Right hindlimb (tissue), 1 donor: ENCODE measurements around the gene RBM20.
A peak's percentile ranks its signal among the peaks of the same experiment; 100 is the strongest.
"Not testable (repeated sequence)": the region's sequence is repeated elsewhere in the genome, so short reads cannot be mapped to it uniquely, and the experiment has no call there.

Experiments used
- DNase-seq: peaks from one replicate; pipeline ENCODE4 v3.0.0-alpha.2; 2018

RBM20 gene

DNA sequence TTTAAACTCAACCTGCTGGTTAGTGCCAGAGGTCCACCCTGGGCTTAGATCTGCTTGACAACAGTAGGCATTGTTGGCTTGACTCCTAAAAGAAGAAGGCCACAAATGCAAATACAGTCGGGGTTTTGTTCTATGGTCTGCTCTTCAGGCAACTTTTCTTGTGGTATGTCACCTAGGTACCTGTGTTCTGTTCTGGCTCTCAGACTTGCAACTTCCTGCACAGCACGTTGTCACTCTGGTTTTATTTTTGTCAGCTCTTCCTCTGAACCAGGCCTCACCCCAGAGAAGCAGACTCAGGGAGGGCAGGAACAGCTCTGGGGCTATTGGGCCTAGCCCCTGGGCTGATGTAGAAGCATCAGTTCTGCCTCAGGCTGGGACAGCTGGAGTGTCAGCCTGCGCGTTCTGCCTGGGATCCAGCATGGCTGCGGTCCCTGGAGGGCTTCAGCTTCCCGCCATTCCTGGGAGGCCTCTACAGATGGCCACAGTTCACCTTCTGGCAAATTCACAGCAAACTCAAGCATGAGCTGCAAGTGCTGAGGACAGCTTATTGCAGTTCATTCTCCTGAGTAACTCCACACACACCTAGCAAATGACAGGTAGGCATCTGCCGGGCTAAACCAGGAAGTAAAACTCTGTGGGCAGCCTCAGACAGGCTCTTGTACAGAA is 216.6 kb downstream of the RBM20 start:
- DNase-seq, result peak; percentile 24

DNA sequence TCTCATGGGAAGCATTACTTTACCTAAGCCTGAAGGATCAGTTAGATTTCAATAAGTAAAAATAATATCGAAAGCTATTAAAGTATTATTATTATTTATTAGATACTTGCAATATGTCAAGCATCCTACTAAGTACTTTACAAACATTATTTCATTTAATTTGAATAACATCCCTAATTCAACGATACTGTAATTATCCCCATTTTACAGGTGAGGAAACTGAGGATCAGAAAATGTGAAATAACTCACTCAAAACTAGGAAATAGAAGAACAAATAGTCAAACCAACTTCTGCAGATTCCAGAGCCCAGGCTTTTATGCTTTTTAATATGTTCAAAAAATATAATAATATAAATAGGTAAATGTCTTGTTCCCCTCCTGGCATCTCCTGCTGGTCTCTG is 217.3 kb downstream of the RBM20 start:
- no peak for DNase-seq

DNA sequence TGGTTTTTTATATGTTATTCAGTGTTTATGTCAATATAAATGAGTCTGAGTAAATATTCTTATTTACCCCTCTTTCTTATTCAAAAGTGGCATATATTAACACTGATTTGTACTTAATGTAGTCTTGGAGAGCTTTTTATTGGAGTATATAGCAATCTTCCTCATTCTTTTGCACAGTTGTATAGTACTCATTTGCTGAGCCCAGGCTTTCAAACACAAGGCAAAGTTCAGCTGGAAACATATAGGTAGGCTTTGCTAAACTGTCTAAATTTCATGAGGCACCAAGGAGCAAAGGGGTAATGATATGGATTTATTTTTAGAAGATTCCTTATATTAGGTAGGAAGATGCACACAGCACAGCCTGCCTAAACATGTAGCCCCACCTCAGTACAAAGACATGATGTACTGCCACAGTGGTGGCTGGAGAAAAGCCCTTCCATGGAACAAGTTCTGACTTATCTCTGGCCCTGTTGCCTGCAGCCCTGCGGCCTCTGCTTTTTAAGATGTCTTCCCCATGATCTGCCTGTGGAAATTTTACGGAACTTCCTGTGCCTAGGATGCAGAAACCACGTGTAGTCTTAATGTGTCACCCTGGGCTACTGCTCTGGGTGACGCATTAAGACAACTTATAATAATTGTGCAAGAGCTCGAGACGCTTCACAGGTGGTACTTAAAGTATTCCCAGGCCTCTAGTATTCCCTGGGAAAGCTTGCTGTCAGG is 218.0 kb downstream of the RBM20 start:
- peak; percentile 8 for DNase-seq

DNA sequence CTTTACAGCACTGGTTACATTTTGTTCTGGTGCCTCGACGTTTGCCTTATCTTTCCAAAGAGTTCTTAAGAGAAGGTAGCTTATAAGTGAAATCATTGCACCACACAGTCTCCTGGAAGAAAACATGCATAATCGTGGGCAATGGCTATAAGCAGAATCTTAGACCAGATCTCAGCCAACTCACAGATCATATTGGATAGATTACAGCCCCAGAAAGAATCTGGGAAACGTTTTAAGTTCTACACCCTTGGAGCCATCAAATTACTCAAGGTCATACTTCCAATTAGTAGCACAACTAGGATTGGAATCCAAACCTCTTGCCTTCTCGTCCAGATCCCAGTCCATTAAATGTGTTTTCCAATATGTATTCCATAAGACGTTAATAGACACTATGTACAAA is 218.8 kb downstream of the RBM20 start:
- no peak for DNase-seq

DNA sequence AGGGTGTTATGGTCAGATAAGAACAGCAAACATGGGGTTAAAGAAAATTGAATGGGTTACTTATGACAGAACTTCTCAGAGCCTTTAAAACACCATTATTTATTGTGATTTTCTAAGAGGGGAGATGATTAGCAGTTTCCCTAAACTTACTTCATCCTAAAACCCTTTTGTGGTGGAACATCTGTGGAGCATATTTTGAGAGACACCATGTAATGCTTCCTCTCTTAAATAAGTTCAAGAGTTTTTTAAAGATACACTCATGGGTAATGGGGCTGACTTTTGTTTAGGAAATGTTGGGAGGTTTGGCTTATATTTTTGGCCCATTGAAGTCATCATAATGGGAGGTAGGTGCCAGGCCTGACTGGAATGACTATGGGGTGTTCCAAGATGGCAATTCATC is 219.2 kb downstream of the RBM20 start:
- DNase-seq, result no peak

GRCh38 chr10:110863956-110864355 is 219.8 kb downstream of the RBM20 start:
- DNase-seq, result no peak

- no peak for DNase-seq
These were observed 220.6 kb downstream of the RBM20 start for GRCh38 chr10:110864662-110865140.

- peak; percentile 81 for DNase-seq
These were observed 221.2 kb downstream of the RBM20 start for GRCh38 chr10:110865186-110865808.

DNA sequence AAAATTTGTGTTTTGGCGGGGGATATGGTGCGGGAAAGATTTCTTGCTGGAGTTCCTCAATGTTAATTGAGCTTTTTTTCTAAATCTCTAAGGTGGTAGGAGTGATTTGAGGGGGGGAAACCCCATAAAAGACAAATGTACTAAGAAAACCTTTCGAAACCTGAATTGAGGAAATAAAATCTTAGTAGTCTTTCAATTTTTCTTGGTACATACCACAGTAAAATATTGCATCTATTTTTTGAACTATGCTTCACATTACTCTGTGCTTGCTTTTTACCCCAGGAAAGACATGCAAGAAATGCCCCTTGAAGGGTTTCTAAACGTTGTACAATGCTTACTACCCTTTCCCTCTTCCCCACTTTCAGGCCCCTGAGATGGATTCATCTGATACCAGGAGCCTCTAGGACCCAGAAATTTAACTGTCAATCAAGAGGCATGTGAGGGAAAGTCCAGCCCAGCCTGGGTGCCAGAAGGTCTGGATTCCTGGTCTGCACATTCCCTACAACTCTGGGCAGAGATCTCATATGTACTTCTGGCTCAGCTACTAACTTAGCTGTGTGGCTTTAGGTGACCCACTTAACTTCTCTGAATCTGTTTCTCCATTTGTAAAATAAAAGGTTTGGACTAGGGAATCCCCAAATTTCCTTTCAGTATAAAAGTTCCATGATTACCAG is 221.8 kb downstream of the RBM20 start:
- no peak for DNase-seq

GRCh38 chr10:110867011-110867806 is 223.1 kb downstream of the RBM20 start:
- DNase-seq, result not testable (repeated sequence)

GRCh38 chr10:110867807-110868465 is 223.8 kb downstream of the RBM20 start:
- no peak for DNase-seq

GRCh38 chr10:110868981-110869380 is 224.8 kb downstream of the RBM20 start:
- DNase-seq, result no peak

DNA sequence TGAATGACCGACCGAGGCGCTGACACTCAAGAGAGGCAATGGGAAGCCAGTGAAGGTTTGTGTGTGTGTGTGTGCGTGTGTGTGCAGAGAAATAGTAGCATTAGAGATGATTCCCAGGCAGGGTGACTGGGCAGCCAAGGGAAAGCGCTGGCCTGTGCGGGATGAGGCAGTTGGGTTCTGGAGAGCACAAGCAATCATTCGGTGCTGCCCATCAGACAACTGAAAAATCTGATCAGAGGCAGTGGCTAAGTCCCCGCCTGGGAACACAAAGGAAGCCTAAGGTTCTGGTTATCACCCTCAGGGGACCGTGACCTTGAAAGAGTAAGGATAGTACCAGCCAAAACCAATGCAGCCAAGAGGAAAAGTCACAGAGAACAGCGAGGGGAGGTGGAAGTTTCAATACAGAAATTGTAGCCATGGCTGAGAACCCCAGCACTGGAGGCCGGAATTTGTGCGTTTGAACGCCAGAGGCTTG is 226.7 kb downstream of the RBM20 start:
- DNase-seq, result no peak

- peak; percentile 100 for DNase-seq
These were observed 227.4 kb downstream of the RBM20 start, which contains the start of gene PDCD4 for GRCh38 chr10:110871298-110872084. Gene PDCD4, plus strand, starts transcription at chr10:110871928. Its CDS starts 4,100 bp downstream, at chr10:110876028.

DNA sequence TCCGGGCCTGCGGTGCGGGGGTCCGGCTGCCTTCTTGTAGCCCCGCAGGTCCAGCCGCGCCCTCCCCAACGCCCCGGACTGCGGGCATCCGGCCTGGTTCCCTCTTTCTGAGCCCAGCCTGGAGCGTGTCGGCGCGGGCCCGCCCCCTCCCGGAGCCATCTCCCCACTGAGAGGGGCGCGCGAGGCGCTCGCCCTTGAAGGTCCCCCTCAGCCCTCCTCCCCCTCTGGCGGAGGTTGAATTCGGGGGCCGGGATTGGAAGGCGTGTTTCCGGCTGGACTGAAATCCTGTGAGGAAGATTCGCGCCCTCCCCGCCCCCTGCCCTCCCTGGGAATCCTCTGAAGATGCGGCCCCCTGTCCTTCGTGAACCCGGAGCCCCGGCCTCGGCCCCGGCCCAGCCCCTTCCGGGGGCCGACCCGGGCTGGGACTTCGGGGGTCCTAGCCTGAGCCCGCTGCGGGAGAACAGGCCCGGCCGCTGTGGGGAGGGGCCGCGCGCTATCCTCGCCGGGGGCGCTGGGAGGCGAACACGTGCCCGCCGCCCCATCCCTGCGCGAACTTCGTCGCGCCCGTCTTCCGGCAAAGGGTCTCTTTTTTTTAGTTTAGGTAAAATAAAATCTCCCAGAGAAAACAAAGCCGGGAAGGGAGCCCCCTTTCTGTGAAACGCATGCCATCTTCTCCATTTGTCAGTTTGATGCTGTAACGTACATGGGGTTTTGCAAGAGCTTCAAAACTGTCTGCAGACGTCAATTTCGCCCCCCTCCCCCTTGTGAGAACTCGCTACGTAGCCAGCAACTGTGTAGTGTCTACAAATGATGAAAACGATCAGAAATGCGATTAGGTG is 228.2 kb downstream of the RBM20 start:
- DNase-seq, result peak; percentile 94

DNA sequence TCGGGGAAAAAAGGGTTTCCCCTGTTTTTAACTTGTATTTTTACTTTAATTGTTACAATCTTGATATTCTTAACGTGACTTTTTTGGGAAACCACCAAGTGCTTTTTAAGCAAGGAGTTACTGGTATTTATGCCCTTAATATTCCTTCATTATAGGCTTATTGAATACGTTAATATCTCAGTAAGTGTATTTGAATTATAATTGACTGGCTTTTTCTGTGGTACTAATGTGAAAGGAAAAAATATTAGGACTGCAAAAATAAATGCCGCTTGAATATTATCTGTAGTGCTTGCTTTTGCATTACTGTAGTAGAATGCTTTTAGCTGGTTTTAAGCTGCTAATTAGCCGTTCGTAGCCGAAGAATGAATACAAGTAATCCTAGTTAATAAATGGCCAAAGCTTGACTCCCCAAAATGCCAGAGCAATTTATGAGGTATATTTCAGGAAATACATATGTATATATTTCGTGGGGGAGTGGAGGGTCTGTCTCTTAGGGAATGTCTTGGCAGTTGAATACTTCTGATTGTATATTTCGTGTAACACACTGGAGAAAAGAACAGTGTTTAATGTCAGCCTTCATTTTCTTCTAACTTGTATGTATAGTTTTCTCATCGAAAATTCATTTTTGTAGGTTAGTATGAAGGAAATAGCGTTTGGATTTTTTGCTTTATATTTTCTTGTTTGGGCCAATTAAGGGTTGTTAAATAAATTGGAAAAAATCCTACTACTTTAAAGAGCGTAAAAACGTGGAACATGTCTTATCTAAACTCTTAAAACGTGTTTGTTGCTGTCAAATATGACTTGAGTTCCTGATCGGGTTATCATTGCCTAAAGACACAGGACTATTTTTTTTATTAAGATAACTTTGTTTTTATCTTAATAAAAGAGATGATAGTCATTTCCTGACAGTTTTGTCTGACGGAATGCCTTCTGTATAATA is 229.1 kb downstream of the RBM20 start:
- no peak for DNase-seq

GRCh38 chr10:110873951-110874350 is 229.8 kb downstream of the RBM20 start:
- DNase-seq, result no peak

GRCh38 chr10:110876000-110876399 is 231.9 kb downstream of the RBM20 start:
- DNase-seq, result no peak

DNA sequence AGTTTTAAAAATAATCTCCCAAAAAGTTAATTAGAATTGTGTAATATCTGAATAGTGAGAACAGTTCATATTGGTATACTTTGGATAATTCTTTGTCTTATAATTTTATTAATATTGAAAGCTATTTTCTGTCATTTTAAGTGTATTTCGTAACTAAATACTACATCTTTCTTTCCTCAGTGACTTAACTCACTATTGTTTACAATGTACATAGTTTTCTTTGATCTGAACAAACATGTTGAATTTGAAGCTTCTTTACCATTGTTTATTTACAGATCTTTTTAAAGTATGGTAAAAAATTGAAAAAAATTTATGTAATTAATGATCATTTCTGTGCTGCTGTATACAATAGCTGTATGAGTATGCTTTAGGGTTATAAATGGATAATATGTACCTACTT is 232.7 kb downstream of the RBM20 start:
- DNase-seq, result no peak
